Natural killer cell (primary cell): ENCODE results near the gene CASKIN2. TPM values are rescaled to one million over a fixed set of nuclear protein-coding genes. Genes with fewer than 3 reads are reported as not detected.
A peak's percentile ranks its signal among the peaks of the same experiment; 100 is the strongest.

Source experiments
- ATAC-seq, 3 donors: fragments of 150-1000 bp in 2 of 3; fragments of 200-7000 bp in 1 of 3; cut with Tn5 transposase; 1 replicate in 1 of 3; 2 replicates in 2 of 3; pipeline ENCODE4 v1.10.0; 2021; ENCODE audit warnings: mild to moderate bottlenecking in 2 of 3, moderate library complexity in 2 of 3
- DNase-seq, 2 donors: peaks; one replicate each; pipeline versions ENCODE4 v3.0.0 to v3.0.0-alpha.2; 2013 to 2021; ENCODE audit warnings: mixed read lengths in 1 of 2
- H3K27ac ChIP-seq: one replicate; pipeline ENCODE4 v1.5.1; 2013; ENCODE audit warnings: mild to moderate bottlenecking, low read length
- H3K27me3 ChIP-seq: one replicate; pipeline ENCODE4 v1.6.1; 2013; ENCODE audit warnings: low read length; ENCODE audit not compliant: control insufficient read depth, insufficient read depth
- H3K36me3 ChIP-seq: one replicate; pipeline ENCODE4 v1.6.1; 2013; ENCODE audit warnings: low read length; ENCODE audit not compliant: control insufficient read depth, insufficient read depth
- H3K4me1 ChIP-seq: one replicate; pipeline ENCODE4 v1.6.1; 2013; ENCODE audit warnings: low read length; ENCODE audit not compliant: control insufficient read depth, insufficient read depth
- H3K4me3 ChIP-seq: one replicate; pipeline ENCODE4 v1.5.1; 2013; ENCODE audit warnings: low read length
- H3K9me3 ChIP-seq: one replicate; pipeline ENCODE4 v1.6.1; 2013; ENCODE audit warnings: low read length; ENCODE audit not compliant: control insufficient read depth, insufficient read depth
- H3K27ac Mint-ChIP-seq, 2 donors: one replicate each; pipeline ENCODE4 v1.8.0; 2022; ENCODE audit warnings: mild to moderate bottlenecking in 2 of 2, mixed read lengths in 2 of 2, moderate library complexity in 1 of 2
- H3K27me3 Mint-ChIP-seq, 2 donors: one replicate each; pipeline ENCODE4 v1.8.0; 2022; ENCODE audit warnings: low read depth in 2 of 2, mixed read lengths in 2 of 2
- H3K36me3 Mint-ChIP-seq: one replicate; pipeline ENCODE4 v1.8.0; 2022; ENCODE audit warnings: mixed read lengths
- H3K4me1 Mint-ChIP-seq, 2 donors: one replicate each; pipeline ENCODE4 v1.8.0; 2022; ENCODE audit warnings: mixed read lengths in 2 of 2
- H3K4me3 Mint-ChIP-seq: one replicate; pipeline ENCODE4 v1.8.0; 2022; ENCODE audit warnings: mild to moderate bottlenecking, moderate library complexity, mixed read lengths
- H3K9me3 Mint-ChIP-seq, 2 donors: one replicate each; pipeline ENCODE4 v1.8.0; 2022; ENCODE audit warnings: mixed read lengths in 2 of 2
- WGBS: methylation state at CpG from one replicate; pipeline ENCODE4 v1.1.7; 2013; ENCODE audit warnings: missing lambda C conversion rate; ENCODE audit not compliant: insufficient coverage; 5-methylcytosine and 5-hydroxymethylcytosine counted together
- intact Hi-C: fragments of 100-400 bp; cut with micrococcal nuclease; formaldehyde crosslinking; loops from one replicate; pipeline ENCODE4 v1.14.2; 2022
- total RNA-seq, 4 donors: library from RNA; stranded (reverse); fragments of 120-200 nt in 1 of 4; gene quantifications; one replicate each; pipeline versions ENCODE4 v1.2.3 to v1.2.4, GENCODE V29; 2013 to 2022
- TF ChIP-seq, protein P1 (sequence below): fragments of 200-600 bp; IDR thresholded peaks from one replicate; pipeline ENCODE4 v1.8.0; 2022; ENCODE audit warnings: antibody characterized with exemption

The CASKIN2 gene
- total RNA-seq, 3 donors from 2014 or later (not counting 1 experiment from before 2014, with no cell fraction given) = 0.49 to 1.8 (median 1.7) TPM

DNA sequence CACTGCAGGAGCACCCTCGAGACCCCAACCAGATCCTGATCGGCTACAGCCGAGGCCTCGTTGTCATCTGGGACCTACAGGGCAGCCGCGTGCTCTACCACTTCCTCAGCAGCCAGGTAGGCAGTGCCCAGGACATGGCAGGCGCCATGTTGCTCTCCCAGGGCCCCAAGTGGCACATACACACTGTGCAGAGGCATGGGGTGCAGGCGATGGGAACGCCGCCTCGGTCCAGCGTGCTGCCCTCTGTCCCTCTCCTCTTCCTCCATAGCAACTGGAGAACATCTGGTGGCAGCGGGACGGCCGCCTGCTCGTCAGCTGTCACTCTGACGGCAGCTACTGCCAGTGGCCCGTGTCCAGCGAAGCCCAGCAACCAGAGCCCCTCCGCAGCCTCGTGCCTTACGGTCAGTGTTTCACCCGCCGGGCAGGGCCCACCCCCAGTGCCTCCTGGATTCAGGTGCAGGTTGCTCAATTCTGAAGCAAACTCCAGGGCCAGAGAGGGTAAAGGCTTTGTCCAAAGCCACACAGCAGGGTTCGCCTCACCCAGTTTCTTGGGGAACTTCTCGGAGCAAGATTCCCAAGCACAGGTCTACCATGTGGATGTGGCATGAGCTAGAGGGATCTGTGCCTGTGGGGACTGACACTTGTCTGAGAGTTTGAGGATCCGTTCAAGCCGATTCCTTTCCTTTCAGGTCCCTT lies 47.9 kb upstream of the CASKIN2 start:
- H3K9me3 Mint-ChIP-seq = no peaks in the 10 kb centered on the region
- no peaks in the 10 kb centered on the region for H3K27me3 Mint-ChIP-seq
- 95% methylated on average over 28 of the region's 28 CpGs for WGBS
- TF ChIP-seq, protein P1, sequence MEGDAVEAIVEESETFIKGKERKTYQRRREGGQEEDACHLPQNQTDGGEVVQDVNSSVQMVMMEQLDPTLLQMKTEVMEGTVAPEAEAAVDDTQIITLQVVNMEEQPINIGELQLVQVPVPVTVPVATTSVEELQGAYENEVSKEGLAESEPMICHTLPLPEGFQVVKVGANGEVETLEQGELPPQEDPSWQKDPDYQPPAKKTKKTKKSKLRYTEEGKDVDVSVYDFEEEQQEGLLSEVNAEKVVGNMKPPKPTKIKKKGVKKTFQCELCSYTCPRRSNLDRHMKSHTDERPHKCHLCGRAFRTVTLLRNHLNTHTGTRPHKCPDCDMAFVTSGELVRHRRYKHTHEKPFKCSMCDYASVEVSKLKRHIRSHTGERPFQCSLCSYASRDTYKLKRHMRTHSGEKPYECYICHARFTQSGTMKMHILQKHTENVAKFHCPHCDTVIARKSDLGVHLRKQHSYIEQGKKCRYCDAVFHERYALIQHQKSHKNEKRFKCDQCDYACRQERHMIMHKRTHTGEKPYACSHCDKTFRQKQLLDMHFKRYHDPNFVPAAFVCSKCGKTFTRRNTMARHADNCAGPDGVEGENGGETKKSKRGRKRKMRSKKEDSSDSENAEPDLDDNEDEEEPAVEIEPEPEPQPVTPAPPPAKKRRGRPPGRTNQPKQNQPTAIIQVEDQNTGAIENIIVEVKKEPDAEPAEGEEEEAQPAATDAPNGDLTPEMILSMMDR = no peak
- ATAC-seq = no peak
- no peaks in the 10 kb centered on the region for H3K36me3 Mint-ChIP-seq
- H3K27ac Mint-ChIP-seq = no peak overlapping the region
- no peak for DNase-seq
- Histone ChIP-seq H3K4me3 (no peak overlapping the region), H3K27ac (no peak overlapping the region), H3K27me3 (no peaks in the 10 kb centered on the region), H3K36me3 (peaks cover 56% of the 10 kb centered on the region), H3K4me1 (peaks cover 7% of the 10 kb centered on the region), H3K9me3 (no peaks in the 10 kb centered on the region)
- H3K4me3 Mint-ChIP-seq = no peak overlapping the region
- intact Hi-C loops = no loop called here
- H3K4me1 Mint-ChIP-seq = peaks cover 5 to 6% of the 10 kb centered on the region in 2 donors

DNA sequence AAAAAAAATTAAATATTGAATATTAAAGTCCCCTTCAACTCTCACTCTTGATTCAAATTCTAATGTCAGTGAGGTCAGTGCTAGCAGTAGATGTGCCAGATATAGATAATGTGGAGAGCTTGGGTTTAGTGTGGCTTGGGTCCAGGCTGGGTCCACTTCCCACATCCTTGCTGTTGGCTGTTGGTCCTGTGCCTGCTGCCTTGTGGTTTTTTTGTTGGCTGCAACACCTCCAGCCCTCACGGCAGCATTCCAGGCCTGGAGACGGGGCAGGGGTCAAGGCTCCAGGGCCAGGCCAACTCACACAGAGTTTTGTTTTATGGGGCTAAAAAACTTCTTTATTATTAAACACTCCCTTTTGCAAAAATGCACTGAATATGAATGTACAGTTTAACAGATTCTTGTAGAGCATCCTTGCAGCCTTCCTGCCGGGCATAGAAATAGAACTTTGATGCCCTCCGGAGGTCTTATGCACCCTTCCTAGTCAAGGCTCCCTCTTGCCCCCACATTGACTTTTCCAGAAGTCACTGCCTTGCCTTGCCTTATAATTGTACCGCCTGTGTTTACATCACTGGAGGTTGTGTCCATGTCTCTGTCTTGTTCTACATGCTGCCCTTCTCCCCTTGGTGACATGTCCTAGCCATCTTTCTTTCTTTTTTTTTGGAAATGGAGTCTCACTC lies 46.7 kb upstream of the CASKIN2 start:
- intact Hi-C loops = no loop called here
- no peaks in the 10 kb centered on the region for H3K36me3 Mint-ChIP-seq
- peak overlapping the region in 1 of 2 donors; percentile 9 for H3K27ac Mint-ChIP-seq
- peaks cover 7% of the 10 kb centered on the region for H3K4me1 ChIP-seq
- 97% methylated on average over 5 of the region's 5 CpGs for WGBS
- H3K4me3 ChIP-seq = no peak overlapping the region
- H3K9me3 Mint-ChIP-seq = no peaks in the 10 kb centered on the region
- H3K27ac ChIP-seq = no peak overlapping the region
- H3K4me1 Mint-ChIP-seq = peaks cover 5 to 6% of the 10 kb centered on the region in 2 donors
- ATAC-seq = no peak
- no peaks in the 10 kb centered on the region for H3K27me3 ChIP-seq
- H3K9me3 ChIP-seq = no peaks in the 10 kb centered on the region
- peak in 1 of 2 donors; percentile 19 for DNase-seq
- H3K4me3 Mint-ChIP-seq = no peak overlapping the region
- peaks cover 56% of the 10 kb centered on the region for H3K36me3 ChIP-seq
- H3K27me3 Mint-ChIP-seq = no peaks in the 10 kb centered on the region
- TF ChIP-seq, protein P1 = no peak

DNA sequence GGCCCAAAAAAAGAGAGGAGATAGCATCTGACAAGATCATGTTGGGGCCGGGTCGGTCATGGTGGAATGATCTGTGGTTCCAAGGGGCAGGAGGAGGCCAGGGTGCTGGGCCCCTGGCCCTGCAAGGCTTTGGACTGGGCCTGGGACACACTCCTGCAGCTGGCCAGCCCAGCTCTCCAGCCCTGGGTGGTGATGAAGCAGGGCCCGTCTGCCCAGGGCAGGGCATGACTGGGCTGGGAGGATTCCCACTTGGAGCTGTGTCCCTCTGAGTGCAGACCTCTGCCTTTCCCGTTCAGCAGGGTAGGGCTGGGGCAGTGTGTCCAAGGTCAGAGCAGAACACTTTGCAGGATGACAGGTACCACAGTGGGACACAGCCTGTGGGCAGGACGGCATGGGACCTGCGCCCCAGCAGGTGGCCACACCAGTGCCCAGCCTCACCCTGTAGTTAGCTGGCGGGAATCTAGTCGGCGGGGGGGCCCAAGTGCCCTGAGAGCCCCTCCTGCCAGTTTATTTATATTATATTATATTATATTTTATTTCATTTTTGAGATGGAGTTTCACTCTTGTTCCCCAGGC lies 44.7 kb upstream of the CASKIN2 start:
- no peaks in the 10 kb centered on the region for H3K9me3 Mint-ChIP-seq
- no peaks in the 10 kb centered on the region for H3K36me3 Mint-ChIP-seq
- no peaks in the 10 kb centered on the region for H3K27me3 ChIP-seq
- H3K4me3 ChIP-seq = no peak overlapping the region
- TF ChIP-seq, protein P1 = no peak
- H3K36me3 ChIP-seq = peaks cover 38% of the 10 kb centered on the region
- H3K4me1 ChIP-seq = no peaks in the 10 kb centered on the region
- ATAC-seq (no peak), DNase-seq (no peak)
- WGBS = 93% methylated on average over 6 of the region's 9 CpGs
- no peaks in the 10 kb centered on the region for H3K9me3 ChIP-seq
- no peak overlapping the region for H3K4me3 Mint-ChIP-seq
- peaks cover 0 to 5% of the 10 kb centered on the region in 2 donors for H3K4me1 Mint-ChIP-seq
- no peak overlapping the region for H3K27ac ChIP-seq
- H3K27ac Mint-ChIP-seq = no peak overlapping the region
- H3K27me3 Mint-ChIP-seq = no peaks in the 10 kb centered on the region
- intact Hi-C loops = no loop called here
